Activated CD4-positive, alpha-beta T cell treated with anti-CD3 and anti-CD28 coated beads, Interleukin-2, amount 10 ng/mL, durations not matched to agents 24 days and 14 days (primary cell): ENCODE results near the gene CLEC17A. TPM values are rescaled to one million over a fixed set of nuclear protein-coding genes. Genes with fewer than 3 reads are reported as not detected.

ENCODE experiments used
- total RNA-seq: library from RNA; stranded (reverse); gene quantifications from 2 replicates; pipeline ENCODE4 v1.2.3, GENCODE V29; 2022

Gene CLEC17A
- total RNA-seq, 1 donor from 2014 or later, result not detected

Other genes with a start within 250 kb of the CLEC17A start
- gene ADGRE5, start 201.6 kb upstream of the CLEC17A start, total RNA-seq, result 206 and 209 TPM in 2 replicates
- 274 and 280 TPM in 2 replicates for gene DDX39A, start 163.7 kb upstream of the CLEC17A start, total RNA-seq
- 172 and 180 TPM in 2 replicates for gene PKN1, start 149.8 kb upstream of the CLEC17A start, total RNA-seq
- 0.78 and 1.1 TPM in 2 replicates for gene PTGER1, start 107.7 kb upstream of the CLEC17A start, total RNA-seq
- 39.9 and 40.1 TPM in 2 replicates for gene GIPC1, start 87.0 kb upstream of the CLEC17A start, total RNA-seq
- gene DNAJB1, start 64.7 kb upstream of the CLEC17A start, total RNA-seq, result 117 and 126 TPM in 2 replicates
- gene TECR, start 53.5 kb upstream of the CLEC17A start, total RNA-seq, result 108 and 119 TPM in 2 replicates
- 129 and 132 TPM in 2 replicates for gene NDUFB7, start 11.0 kb upstream of the CLEC17A start, total RNA-seq
- not detected in 2 replicates for gene ADGRE3, start 91.8 kb downstream of the CLEC17A start, total RNA-seq
- 15.0 and 15.3 TPM in 2 replicates for gene ZNF333, start 107.0 kb downstream of the CLEC17A start, total RNA-seq
- gene ADGRE2, start 195.5 kb downstream of the CLEC17A start, total RNA-seq, result 1.8 and 2.8 TPM in 2 replicates